H1 (cell line): ENCODE measurements around the gene DDX51. TPM values are rescaled to one million over a fixed set of nuclear protein-coding genes. Genes with fewer than 3 reads are reported as not detected.

Experiments
- CTCF ChIA-PET: fragments of 300-600 bp; sonication (Branson Sonifier 250); formaldehyde crosslinking; loops from one replicate; lab custom pipeline; 2021; ENCODE audit not compliant: partially characterized antibody; lab: Charles Lee
- POLR2A ChIA-PET: fragments of 300-600 bp; sonication (Branson Sonifier 250); formaldehyde crosslinking; loops from one replicate; lab custom pipeline; 2021; ENCODE audit warnings: inconsistent platforms; ENCODE audit not compliant: partially characterized antibody; lab: Charles Lee
- DNase-seq, 2 experiments: peaks; one replicate each; pipeline versions ENCODE4 v3.0.0 to v3.0.0-alpha.2; 2010 to 2022; ENCODE audit warnings: low spot score in 2 of 2, low read depth in 1 of 2, mixed read lengths in 1 of 2
- FAIRE-seq: peaks from 2 replicates; lab custom pipeline; 2011; peaks lifted over from hg19 to GRCh38; lab: Jason Lieb, UNC
- H2AFZ ChIP-seq: 2 replicates; pipeline ENCODE4 v1.8.1; 2012; ENCODE audit warnings: low read length, inconsistent platforms
- H2AK5ac ChIP-seq: 2 replicates; pipeline ENCODE4 v1.6.1; 2013; ENCODE audit warnings: low read depth, low read length
- H2BK120ac ChIP-seq: replicated peaks from 2 replicates; pipeline ENCODE3; 2013; ENCODE audit warnings: low read depth, low read length, inconsistent platforms
- H2BK12ac ChIP-seq: 2 replicates; pipeline ENCODE4 v1.6.1; 2013; ENCODE audit warnings: low read depth, low read length
- H2BK15ac ChIP-seq: 2 replicates; pipeline ENCODE4 v1.6.1; 2013; ENCODE audit warnings: low read length
- H2BK20ac ChIP-seq: 2 replicates; pipeline ENCODE4 v1.6.1; 2013; ENCODE audit warnings: low read length
- H2BK5ac ChIP-seq: 2 replicates; pipeline ENCODE4 v1.6.1; 2013; ENCODE audit warnings: low read depth, low read length
- H3K14ac ChIP-seq: 2 replicates; pipeline ENCODE4 v1.6.1; 2013; ENCODE audit warnings: inconsistent platforms; ENCODE audit not compliant: insufficient read length
- H3K18ac ChIP-seq: 2 replicates; pipeline ENCODE4 v1.6.1; 2013; ENCODE audit warnings: low read length; ENCODE audit errors: extremely low read depth
- H3K23ac ChIP-seq: 2 replicates; pipeline ENCODE4 v1.6.1; 2013; ENCODE audit warnings: inconsistent platforms; ENCODE audit not compliant: insufficient read length
- H3K23me2 ChIP-seq: 2 replicates; pipeline ENCODE4 v1.6.1; 2013; ENCODE audit warnings: low read depth, low read length
- H3K27ac ChIP-seq: 2 replicates; pipeline ENCODE4 v1.6.1; 2011; ENCODE audit warnings: low read depth, low read length, inconsistent platforms
- H3K27me3 ChIP-seq, 4 experiments: replicated peaks in 1 of 4; 1 replicate in 1 of 4; 2 replicates in 3 of 4; pipeline versions ENCODE4 v1.6.1 to v1.8.1; 2011 to 2013; ENCODE audit warnings: low read length in 3 of 4, mild to moderate bottlenecking in 3 of 4, inconsistent platforms in 2 of 4, mixed read lengths in 2 of 4, moderate library complexity in 1 of 4; ENCODE audit not compliant: control insufficient read depth in 3 of 4, insufficient read depth in 3 of 4; ENCODE audit errors: extremely low read depth in 1 of 4
- H3K36me3 ChIP-seq, 4 experiments: 2 replicates each; pipeline versions ENCODE4 v1.6.1 to v1.8.1; 2011 to 2013; ENCODE audit warnings: mild to moderate bottlenecking in 4 of 4, low read length in 3 of 4, moderate library complexity in 2 of 4, control low read depth in 1 of 4, inconsistent platforms in 1 of 4; ENCODE audit not compliant: insufficient read depth in 4 of 4, control insufficient read depth in 2 of 4
- H3K4ac ChIP-seq: replicated peaks from 2 replicates; pipeline ENCODE3; 2013; ENCODE audit warnings: low read length, low read depth, mixed read lengths, inconsistent platforms; ENCODE audit not compliant: insufficient read length
- H3K4me1 ChIP-seq, 4 experiments: replicated peaks in 1 of 4; 1 replicate in 1 of 4; 2 replicates in 3 of 4; pipeline versions ENCODE4 v1.6.1 to v1.8.1; 2011 to 2013; ENCODE audit warnings: low read length in 3 of 4, inconsistent platforms in 2 of 4, mixed read lengths in 1 of 4; ENCODE audit not compliant: insufficient read depth in 4 of 4, control insufficient read depth in 3 of 4
- H3K4me2 ChIP-seq, 2 experiments: 2 replicates each; pipeline versions ENCODE4 v1.6.1 to v1.8.1; 2011 to 2013; ENCODE audit warnings: low read depth in 2 of 2, low read length in 2 of 2, control low read depth in 1 of 2, inconsistent platforms in 1 of 2, mild to moderate bottlenecking in 1 of 2; ENCODE audit not compliant: insufficient read depth in 1 of 2
- H3K4me3 ChIP-seq, 4 experiments: fragments of 200-600, 300-600 bp in 1 of 4; sonication (generic), shearing (Covaris generic), sonication (Bioruptor Twin) in 1 of 4; 2 replicates each; pipeline versions ENCODE4 v1.5.1 to v1.8.1; 2011 to 2016; ENCODE audit warnings: low read length in 4 of 4, low read depth in 3 of 4, control low read depth in 2 of 4, inconsistent platforms in 2 of 4, mild to moderate bottlenecking in 2 of 4, mixed read lengths in 1 of 4, moderate library complexity in 1 of 4; ENCODE audit not compliant: insufficient read depth in 2 of 4; ENCODE audit errors: extremely low read depth in 1 of 4
- H3K56ac ChIP-seq: replicated peaks from 2 replicates; pipeline ENCODE3; 2013; ENCODE audit warnings: low read depth, mild to moderate bottlenecking, mixed read lengths, low read length, inconsistent platforms; ENCODE audit not compliant: insufficient read length
- H3K79me1 ChIP-seq: 2 replicates; pipeline ENCODE4 v1.6.1; 2013; ENCODE audit warnings: low read depth, low read length, control low read depth
- H3K79me2 ChIP-seq, 2 experiments: 2 replicates each; pipeline versions ENCODE4 v1.6.1 to v1.8.1; 2012 to 2013; ENCODE audit warnings: low read length in 2 of 2, mild to moderate bottlenecking in 2 of 2, inconsistent platforms in 1 of 2; ENCODE audit not compliant: insufficient read depth in 2 of 2, control insufficient read depth in 1 of 2
- H3K9ac ChIP-seq, 4 experiments: replicated peaks in 1 of 4; 1 replicate in 1 of 4; 2 replicates in 3 of 4; pipeline versions ENCODE4 v1.6.1 to v1.8.1; 2011 to 2013; ENCODE audit warnings: low read depth in 3 of 4, low read length in 3 of 4, control low read depth in 2 of 4, mild to moderate bottlenecking in 2 of 4, moderate library complexity in 2 of 4, inconsistent platforms in 1 of 4; ENCODE audit errors: extremely low read depth in 1 of 4
- H3K9me3 ChIP-seq, 2 experiments: 2 replicates each; pipeline versions ENCODE4 v1.6.1 to v1.8.1; 2012 to 2013; ENCODE audit warnings: mild to moderate bottlenecking in 2 of 2, moderate library complexity in 2 of 2, control low read depth in 1 of 2, inconsistent platforms in 1 of 2, low read depth in 1 of 2, low read length in 1 of 2, mixed read lengths in 1 of 2; ENCODE audit not compliant: insufficient read depth in 2 of 2
- H4K20me1 ChIP-seq, 2 experiments: replicated peaks in 1 of 2; 2 replicates each; pipeline versions ENCODE3 to v1.8.1; 2011 to 2013; ENCODE audit warnings: inconsistent platforms in 2 of 2, low read length in 2 of 2, mild to moderate bottlenecking in 1 of 2; ENCODE audit not compliant: insufficient read depth in 2 of 2, control insufficient read depth in 1 of 2
- H4K5ac ChIP-seq: 2 replicates; pipeline ENCODE4 v1.6.1; 2013; ENCODE audit warnings: low read length, low read depth, mixed read lengths, inconsistent platforms; ENCODE audit not compliant: insufficient read length
- H4K8ac ChIP-seq: 2 replicates; pipeline ENCODE4 v1.8.0; 2013; ENCODE audit warnings: mild to moderate bottlenecking, moderate library complexity, low read length, inconsistent platforms; ENCODE audit not compliant: insufficient read depth; ENCODE audit errors: extremely low read depth
- H4K91ac ChIP-seq: replicated peaks from 2 replicates; pipeline ENCODE3; 2013; ENCODE audit warnings: low read length, mixed read lengths, inconsistent platforms; ENCODE audit not compliant: insufficient read length
- CBX8 ChIP-seq: fragments of 300-800, 300-1000 bp; sonication (generic); IDR thresholded peaks from 2 replicates; pipeline ENCODE4 v1.7.1; 2016; ENCODE audit warnings: low read depth, low read length, borderline replicate concordance
- CREB1 ChIP-seq: IDR thresholded peaks from 2 replicates; pipeline ENCODE4 v1.6.1; 2012; ENCODE audit warnings: inconsistent platforms
- EP300 ChIP-seq, 2 experiments: IDR thresholded peaks; 1 replicate in 1 of 2; 2 replicates in 1 of 2; pipeline ENCODE4 v1.6.1; 2011 to 2012; ENCODE audit warnings: low read depth in 2 of 2, low read length in 2 of 2, mild to moderate bottlenecking in 2 of 2, borderline replicate concordance in 1 of 2, inconsistent platforms in 1 of 2, moderate library complexity in 1 of 2
- JUN ChIP-seq: IDR thresholded peaks from 2 replicates; pipeline ENCODE4 v1.6.1; 2011; ENCODE audit warnings: low read depth, mild to moderate bottlenecking, improper control_type of control experiment, low read length
- RXRA ChIP-seq: IDR thresholded peaks from 2 replicates; pipeline ENCODE4 v1.6.1; 2011; ENCODE audit warnings: low read depth, mild to moderate bottlenecking, low read length, moderate library complexity; ENCODE audit not compliant: insufficient read depth
- SAP30 ChIP-seq: fragments of 300-600 bp; sonication (generic); IDR thresholded peaks from 2 replicates; pipeline ENCODE4 v1.7.1; 2012; ENCODE audit warnings: low read length, moderate library complexity, mild to moderate bottlenecking, inconsistent platforms; ENCODE audit not compliant: insufficient read depth, insufficient replicate concordance
- TBP ChIP-seq: IDR thresholded peaks from 2 replicates; pipeline ENCODE4 v1.6.1; 2011; ENCODE audit warnings: low read depth, low read length, improper control_type of control experiment
- WGBS, 2 experiments: shearing (Covaris generic) in 1 of 2; methylation state at CpG; one replicate each; pipeline versions ENCODE4 v1.1.6 to v1.1.7; 2013 to 2015; ENCODE audit warnings: low lambda C conversion rate in 2 of 2, mixed read lengths in 2 of 2, inconsistent platforms in 1 of 2, low coverage in 1 of 2, missing lambda C conversion rate in 1 of 2; ENCODE audit not compliant: insufficient replicate concordance in 2 of 2, insufficient coverage in 1 of 2, insufficient read length in 1 of 2; ENCODE audit errors: extremely low coverage in 1 of 2, missing lambda C conversion rate in 1 of 2; 5-methylcytosine and 5-hydroxymethylcytosine counted together
- polyA plus RNA-seq, 7 experiments: library from polyadenylated mRNA; depleted of rRNA in 3 of 7; stranded (reverse) in 5 of 7; unstranded in 2 of 7; fragments of >200 nt in 5 of 7; fragments of 200-250 nt in 2 of 7; gene quantifications; 1 replicate in 5 of 7; 2 replicates in 1 of 7; 4 replicates in 1 of 7; pipeline versions ENCODE4 v1.2.1 to v1.2.3, GENCODE V29; 2011 to 2013; ENCODE audit warnings: missing spikeins in 2 of 7, mixed read lengths in 2 of 7
- total RNA-seq: library from RNA; stranded (reverse); fragmentation: NEBNext Ultra II Directional; extraction: Animal tissue kit (Norgen Biotek cat#: 25700); gene quantifications from 2 replicates; pipeline ENCODE4 v1.2.1, GENCODE V29; 2021
- TF ChIP-seq, protein P1 (sequence below), 3 experiments: IDR thresholded peaks; 1 replicate in 2 of 3; 2 replicates in 1 of 3; pipeline versions ENCODE4 v1.5.1 to v1.6.1; 2011; ENCODE audit warnings: low read length in 3 of 3, mild to moderate bottlenecking in 3 of 3, inconsistent platforms in 2 of 3, low read depth in 1 of 3, moderate library complexity in 1 of 3; ENCODE audit not compliant: insufficient read depth in 1 of 3; ENCODE audit errors: control extremely low read depth in 1 of 3
- TF ChIP-seq, protein P2 (sequence below): IDR thresholded peaks from 2 replicates; pipeline ENCODE4 v1.6.1; 2012; ENCODE audit warnings: inconsistent platforms

Gene DDX51
- total and polyA plus RNA-seq, 2 of the 8 experiments (the other 6 are each of a cell fraction or from before 2014, with no cell fraction given) = 11.2 to 24.4 TPM

DNA sequence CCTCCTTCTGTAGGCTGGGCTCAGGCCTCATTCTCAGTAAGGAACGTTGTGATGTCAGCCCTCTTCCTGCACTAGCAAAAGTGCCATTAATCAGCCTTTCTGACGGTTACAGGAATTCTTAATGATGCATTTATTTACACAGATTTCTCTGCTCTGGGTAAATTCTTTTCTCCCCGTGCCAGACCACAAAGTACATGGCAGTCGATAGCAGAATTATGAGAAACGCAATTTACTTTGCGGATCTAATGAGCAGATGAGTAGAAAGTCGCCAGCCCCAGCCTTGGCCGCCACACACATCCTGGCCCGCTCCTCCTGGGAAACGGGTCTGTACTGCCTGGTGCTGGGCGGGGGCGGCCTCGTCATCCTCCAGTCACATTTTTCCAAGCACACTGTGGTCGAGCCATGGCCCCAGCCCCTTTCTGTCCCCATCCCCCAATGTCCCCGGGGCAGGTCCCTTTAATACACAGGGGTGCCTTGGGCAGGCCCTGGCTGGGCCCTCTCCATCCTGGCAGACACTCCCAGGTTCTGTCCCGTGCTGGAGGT lies 26.0 kb upstream of the DDX51 start:
- H4K8ac ChIP-seq = no peak overlapping the region
- no peak for TF ChIP-seq EP300 (IDR thresholded peaks at IDR 0.05; ENCODE audit: borderline replicate concordance in 1 of 2, low read depth in 2 of 2, low read length in 2 of 2)
- no peak for TF ChIP-seq CREB1
- TF ChIP-seq TBP = no peak
- TF ChIP-seq, protein P1, sequence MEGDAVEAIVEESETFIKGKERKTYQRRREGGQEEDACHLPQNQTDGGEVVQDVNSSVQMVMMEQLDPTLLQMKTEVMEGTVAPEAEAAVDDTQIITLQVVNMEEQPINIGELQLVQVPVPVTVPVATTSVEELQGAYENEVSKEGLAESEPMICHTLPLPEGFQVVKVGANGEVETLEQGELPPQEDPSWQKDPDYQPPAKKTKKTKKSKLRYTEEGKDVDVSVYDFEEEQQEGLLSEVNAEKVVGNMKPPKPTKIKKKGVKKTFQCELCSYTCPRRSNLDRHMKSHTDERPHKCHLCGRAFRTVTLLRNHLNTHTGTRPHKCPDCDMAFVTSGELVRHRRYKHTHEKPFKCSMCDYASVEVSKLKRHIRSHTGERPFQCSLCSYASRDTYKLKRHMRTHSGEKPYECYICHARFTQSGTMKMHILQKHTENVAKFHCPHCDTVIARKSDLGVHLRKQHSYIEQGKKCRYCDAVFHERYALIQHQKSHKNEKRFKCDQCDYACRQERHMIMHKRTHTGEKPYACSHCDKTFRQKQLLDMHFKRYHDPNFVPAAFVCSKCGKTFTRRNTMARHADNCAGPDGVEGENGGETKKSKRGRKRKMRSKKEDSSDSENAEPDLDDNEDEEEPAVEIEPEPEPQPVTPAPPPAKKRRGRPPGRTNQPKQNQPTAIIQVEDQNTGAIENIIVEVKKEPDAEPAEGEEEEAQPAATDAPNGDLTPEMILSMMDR (IDR thresholded peaks at IDR 0.05; ENCODE audit: control extremely low read depth in 1 of 3, insufficient read depth in 1 of 3, low read depth in 1 of 3, low read length in 3 of 3) = no peak
- no peak for TF ChIP-seq CBX8
- TF ChIP-seq, protein P2, sequence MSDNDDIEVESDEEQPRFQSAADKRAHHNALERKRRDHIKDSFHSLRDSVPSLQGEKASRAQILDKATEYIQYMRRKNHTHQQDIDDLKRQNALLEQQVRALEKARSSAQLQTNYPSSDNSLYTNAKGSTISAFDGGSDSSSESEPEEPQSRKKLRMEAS = no peak
- no peak for TF ChIP-seq JUN
- TF ChIP-seq SAP30 = no peak
- TF ChIP-seq RXRA = no peak
- no peak overlapping the region for H3K4me3 ChIP-seq
- no peaks in the 10 kb centered on the region for H3K9me3 ChIP-seq
- peaks cover 0 to 18% (median 14%) of the 10 kb centered on the region in 4 experiments; a peak in 5 of 7 replicates for H3K27me3 ChIP-seq
- no peak overlapping the region for H2AK5ac ChIP-seq
- no peak overlapping the region for H4K91ac ChIP-seq
- DNase-seq = no peak
- WGBS, 2 experiments = 79% methylated on average over 16 of the region's 16 CpGs; no CpG with 5 or more reads in 1 of the 2 experiments
- H3K56ac ChIP-seq = no peak overlapping the region
- H2BK20ac ChIP-seq = no peak overlapping the region
- H3K4ac ChIP-seq = no peak overlapping the region
- H3K23ac ChIP-seq = no peak overlapping the region
- no peak overlapping the region for H3K9ac ChIP-seq
- H3K27ac ChIP-seq = no peak overlapping the region
- no peak overlapping the region for H2BK15ac ChIP-seq
- POLR2A ChIA-PET = no interaction called here
- H3K36me3 ChIP-seq = no peaks in the 10 kb centered on the region
- H2BK120ac ChIP-seq = no peak overlapping the region
- CTCF ChIA-PET = interaction anchor here (0.6 kb wide), 1 partner anchor 245 kb away, joined by 3 read pairs; no protein-coding TSS in a partner anchor
- H2BK12ac ChIP-seq = no peak overlapping the region
- H2BK5ac ChIP-seq = no peak overlapping the region
- peaks cover 12% of the 10 kb centered on the region; the same call in 1 of the 2 replicates for H3K23me2 ChIP-seq
- H3K79me2 ChIP-seq = no peaks in the 10 kb centered on the region
- FAIRE-seq = no peak
- no peak overlapping the region for H3K4me2 ChIP-seq
- H3K4me1 ChIP-seq = no peaks in the 10 kb centered on the region
- H3K79me1 ChIP-seq = no peaks in the 10 kb centered on the region
- no peak overlapping the region for H2AFZ ChIP-seq
- no peak overlapping the region for H4K5ac ChIP-seq
- peaks cover 0 to 8% of the 10 kb centered on the region in 2 experiments for H4K20me1 ChIP-seq
- no peak overlapping the region for H3K14ac ChIP-seq
- no peak overlapping the region for H3K18ac ChIP-seq
